C4-2B (cell line): ENCODE data around the gene AK8.

Experiments
- CTCF ChIP-seq: fragments of 450-650 bp; conservative IDR thresholded peaks from 2 replicates; pipeline ENCODE4 v1.5.1; 2017; ENCODE audit warnings: mild to moderate bottlenecking
- ZFX ChIP-seq: fragments of 450-650 bp; IDR thresholded peaks from 2 replicates; pipeline ENCODE4 v1.6.1; 2017

- TF ChIP-seq CTCF (no peak), ZFX (no peak)
These were observed 149.6 kb downstream of the AK8 start for GRCh38 chr9:132728497-132728896.
